Thyroid gland (tissue), 4 donors: ENCODE measurements around the gene EFCAB6.

Experiments used
- CTCF ChIP-seq, 6 experiments: fragments of 200-600 bp in 3 of 6; fragments of 450-650 bp in 3 of 6; sonication (generic) in 3 of 6; IDR thresholded peaks; one replicate each; pipeline ENCODE4 v1.5.1; 2016 to 2019; ENCODE audit warnings: antibody characterized with exemption in 6 of 6, mild to moderate bottlenecking in 2 of 6, inconsistent platforms in 1 of 6, moderate library complexity in 1 of 6
- POLR2A ChIP-seq, 2 donors: fragments of 450-650 bp; IDR thresholded peaks; one replicate each; pipeline ENCODE4 v1.6.1; 2017; ENCODE audit warnings: antibody characterized with exemption in 2 of 2, mild to moderate bottlenecking in 2 of 2, moderate library complexity in 1 of 2

DNA sequence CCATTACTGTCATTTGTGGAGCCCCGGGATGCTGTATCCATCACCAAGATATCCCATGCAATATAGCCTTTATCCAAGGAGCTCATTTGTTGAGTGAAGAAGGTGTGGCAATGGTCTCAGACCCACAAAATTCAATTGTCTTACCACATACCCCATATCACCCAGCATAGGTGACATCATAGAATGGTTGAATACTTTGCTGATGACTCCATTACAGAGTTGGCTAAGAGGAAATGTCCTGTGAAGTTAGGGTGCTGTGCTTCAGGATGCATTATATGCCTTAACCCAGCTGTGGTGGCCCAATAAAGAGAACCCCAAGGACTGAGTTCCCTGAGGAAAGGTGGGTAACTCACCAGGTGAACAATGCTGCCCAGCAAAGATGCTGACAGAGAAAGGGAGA lies 113.7 kb downstream of the EFCAB6 start:
- TF ChIP-seq CTCF (IDR thresholded peaks at IDR 0.05) (no peak), POLR2A (IDR thresholded peaks at IDR 0.05) (no peak)
